Measurements from ENCODE around the gene FABP3.
A peak's percentile ranks its signal among the peaks of the same experiment; 100 is the strongest.

The FABP3 gene

DNA sequence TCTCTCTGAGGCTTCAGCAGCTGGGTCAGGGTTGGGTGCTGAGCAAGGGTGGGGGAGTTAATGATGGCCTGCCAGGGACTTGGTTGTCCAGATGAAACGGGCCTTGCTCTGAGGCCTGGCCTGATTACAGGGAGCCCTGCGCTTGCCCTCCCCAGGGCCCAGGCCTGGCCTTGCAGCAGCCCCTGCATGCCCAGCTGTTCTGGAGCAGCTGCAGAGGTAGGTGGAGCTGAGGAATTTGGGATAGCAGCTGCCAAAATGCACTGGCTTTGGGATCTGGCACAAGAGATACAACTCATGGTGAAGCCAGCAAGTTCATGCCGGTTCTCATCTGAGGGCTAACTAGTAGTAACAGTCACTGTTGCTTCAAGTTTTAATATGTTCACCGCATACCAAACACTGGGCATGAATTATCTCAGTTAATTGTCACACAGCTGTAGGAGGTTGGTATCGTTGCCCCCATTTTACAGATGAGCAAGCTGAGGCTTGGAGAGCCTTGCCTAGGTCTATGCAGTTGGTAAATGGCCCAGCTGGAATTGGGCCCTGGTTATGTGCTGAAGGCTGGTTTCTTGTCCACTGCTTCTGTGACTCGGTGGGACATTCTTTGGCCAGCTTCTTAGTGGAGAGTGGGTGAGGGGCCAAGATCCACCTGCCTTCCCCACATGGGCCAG lies 32.8 kb upstream of the FABP3 start:
- H3K4me3 ChIP-seq: no peak overlapping the region
- TF ChIP-seq EZH2 (IDR thresholded peaks at IDR 0.05) (no peak), FOXP2 (optimal IDR thresholded peaks at IDR 0.05; ENCODE audit: control extremely low read depth, extremely low read length, insufficient read depth) (no peak), POLR2AphosphoS5 (IDR thresholded peaks at IDR 0.05; ENCODE audit: borderline replicate concordance, low read depth, low read length) (no peak)
- no peak overlapping the region for H3K9ac ChIP-seq (ENCODE audit: insufficient read length)
- DNase-seq (ENCODE audit: low read depth, low spot score): no peak
- H3K9me3 ChIP-seq (ENCODE audit: low read depth, low read length): no peaks in the 10 kb centered on the region
- no peaks in the 10 kb centered on the region for H3K36me3 ChIP-seq (ENCODE audit: insufficient read depth, low read length)
- no peak overlapping the region for H3K27ac ChIP-seq

DNA sequence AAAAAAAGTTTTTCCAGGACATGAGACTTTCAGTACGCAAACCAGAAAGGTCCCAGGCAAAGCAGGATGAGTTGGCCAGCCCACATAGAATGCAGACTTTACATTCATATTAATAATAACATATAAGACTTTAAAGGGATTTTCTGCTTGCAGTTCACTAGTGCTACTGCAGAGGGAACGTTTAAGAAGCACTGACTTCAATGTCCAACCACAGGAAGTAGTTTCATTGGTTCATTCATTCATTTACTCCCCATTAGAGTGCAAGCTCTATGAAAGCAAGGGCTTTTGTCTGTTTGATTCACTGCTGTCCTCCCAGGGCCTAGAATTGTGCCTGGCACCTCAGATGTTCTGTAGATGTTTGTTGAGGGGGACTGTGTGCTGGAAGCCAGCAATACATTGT lies 28.4 kb upstream of the FABP3 start:
- Histone ChIP-seq H3K36me3 (ENCODE audit: insufficient read depth, low read length) (no peaks in the 10 kb centered on the region), H3K9ac (ENCODE audit: insufficient read length) (no peak overlapping the region), H3K4me3 (no peak overlapping the region), H3K27ac (no peak overlapping the region), H3K9me3 (ENCODE audit: low read depth, low read length) (no peaks in the 10 kb centered on the region)
- DNase-seq (ENCODE audit: low read depth, low spot score): no peak
- no peak for TF ChIP-seq EZH2 (IDR thresholded peaks at IDR 0.05)
- TF ChIP-seq POLR2AphosphoS5 (IDR thresholded peaks at IDR 0.05; ENCODE audit: borderline replicate concordance, low read depth, low read length): no peak
- no peak for TF ChIP-seq FOXP2 (optimal IDR thresholded peaks at IDR 0.05; ENCODE audit: control extremely low read depth, extremely low read length, insufficient read depth)

DNA sequence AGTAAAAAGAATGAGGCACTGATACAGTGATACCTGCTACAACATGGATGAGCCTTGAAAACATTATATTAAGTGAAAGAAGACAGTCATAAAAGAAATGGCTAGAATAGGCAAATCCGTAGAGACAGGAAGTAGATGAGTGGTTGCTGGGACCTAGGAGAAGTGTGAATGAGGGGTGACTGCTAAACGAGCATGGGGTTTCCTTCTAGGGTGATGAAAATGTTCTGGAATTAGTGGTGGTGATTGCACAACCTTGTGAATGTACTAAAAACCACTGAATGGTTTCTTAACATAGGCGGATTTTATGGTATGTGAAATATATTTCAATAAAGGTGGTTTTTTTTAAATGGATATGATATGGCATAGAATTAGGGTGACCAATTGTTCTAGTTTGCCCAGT lies 27.5 kb upstream of the FABP3 start:
- H3K27ac ChIP-seq: no peak overlapping the region
- no peak for DNase-seq (ENCODE audit: low read depth, low spot score)
- TF ChIP-seq EZH2 (IDR thresholded peaks at IDR 0.05): no peak
- no peak for TF ChIP-seq POLR2AphosphoS5 (IDR thresholded peaks at IDR 0.05; ENCODE audit: borderline replicate concordance, low read depth, low read length)
- no peak for TF ChIP-seq FOXP2 (optimal IDR thresholded peaks at IDR 0.05; ENCODE audit: control extremely low read depth, extremely low read length, insufficient read depth)

DNA sequence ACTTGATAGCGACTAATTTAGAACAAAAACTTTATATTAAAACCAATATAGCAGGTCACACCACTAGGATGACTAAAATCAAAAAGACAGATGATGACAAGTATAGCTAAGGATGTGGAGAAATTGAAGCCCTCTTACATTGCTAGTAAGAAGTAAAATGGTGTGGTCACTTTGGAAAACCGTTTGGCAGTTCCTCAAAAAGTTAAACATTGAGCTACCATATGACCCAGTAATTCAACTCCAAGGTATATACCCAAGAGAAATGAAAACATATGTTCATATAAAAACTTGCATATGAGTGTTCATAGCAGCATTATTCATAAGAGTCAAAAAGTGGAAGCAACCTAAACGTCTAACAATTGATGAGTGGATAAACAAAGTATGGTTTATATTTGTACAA lies 27.1 kb upstream of the FABP3 start:
- Histone ChIP-seq H3K36me3 (ENCODE audit: insufficient read depth, low read length) (no peaks in the 10 kb centered on the region), H3K4me3 (no peak overlapping the region), H3K27ac (no peak overlapping the region), H3K9ac (ENCODE audit: insufficient read length) (no peak overlapping the region), H3K9me3 (ENCODE audit: low read depth, low read length) (no peaks in the 10 kb centered on the region)
- no peak for DNase-seq (ENCODE audit: low read depth, low spot score)
- TF ChIP-seq POLR2AphosphoS5 (IDR thresholded peaks at IDR 0.05; ENCODE audit: borderline replicate concordance, low read depth, low read length) (no peak), EZH2 (IDR thresholded peaks at IDR 0.05) (no peak), FOXP2 (optimal IDR thresholded peaks at IDR 0.05; ENCODE audit: control extremely low read depth, extremely low read length, insufficient read depth) (no peak)

More for the DNA sequence above, 27.5 kb upstream of the FABP3 start:
- Histone ChIP-seq H3K4me3 (no peak overlapping the region), H3K9me3 (ENCODE audit: low read depth, low read length) (no peaks in the 10 kb centered on the region), H3K36me3 (ENCODE audit: insufficient read depth, low read length) (no peaks in the 10 kb centered on the region), H3K9ac (ENCODE audit: insufficient read length) (no peak overlapping the region)

DNA sequence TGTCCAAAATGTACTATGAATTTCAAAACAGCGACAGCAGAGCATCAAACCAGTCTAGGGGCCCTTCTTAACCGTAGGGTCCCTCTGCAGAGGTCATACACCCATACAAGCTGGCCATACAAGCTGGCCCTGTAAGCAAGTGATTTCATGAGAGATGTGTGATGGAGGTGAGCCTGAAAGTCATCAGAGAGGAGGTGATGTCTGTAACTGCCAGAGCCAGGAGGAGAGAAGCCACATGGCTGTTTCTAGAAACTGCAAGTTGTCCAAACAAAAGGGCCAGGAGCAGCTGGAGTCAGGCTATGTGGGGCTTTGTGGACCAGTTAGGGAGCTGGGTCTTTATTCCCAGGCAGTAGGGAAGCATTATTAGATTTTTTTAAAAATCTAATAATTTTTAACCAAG lies 25.4 kb upstream of the FABP3 start:
- no peaks in the 10 kb centered on the region for H3K9me3 ChIP-seq (ENCODE audit: low read depth, low read length)
- no peak overlapping the region for H3K27ac ChIP-seq

DNA sequence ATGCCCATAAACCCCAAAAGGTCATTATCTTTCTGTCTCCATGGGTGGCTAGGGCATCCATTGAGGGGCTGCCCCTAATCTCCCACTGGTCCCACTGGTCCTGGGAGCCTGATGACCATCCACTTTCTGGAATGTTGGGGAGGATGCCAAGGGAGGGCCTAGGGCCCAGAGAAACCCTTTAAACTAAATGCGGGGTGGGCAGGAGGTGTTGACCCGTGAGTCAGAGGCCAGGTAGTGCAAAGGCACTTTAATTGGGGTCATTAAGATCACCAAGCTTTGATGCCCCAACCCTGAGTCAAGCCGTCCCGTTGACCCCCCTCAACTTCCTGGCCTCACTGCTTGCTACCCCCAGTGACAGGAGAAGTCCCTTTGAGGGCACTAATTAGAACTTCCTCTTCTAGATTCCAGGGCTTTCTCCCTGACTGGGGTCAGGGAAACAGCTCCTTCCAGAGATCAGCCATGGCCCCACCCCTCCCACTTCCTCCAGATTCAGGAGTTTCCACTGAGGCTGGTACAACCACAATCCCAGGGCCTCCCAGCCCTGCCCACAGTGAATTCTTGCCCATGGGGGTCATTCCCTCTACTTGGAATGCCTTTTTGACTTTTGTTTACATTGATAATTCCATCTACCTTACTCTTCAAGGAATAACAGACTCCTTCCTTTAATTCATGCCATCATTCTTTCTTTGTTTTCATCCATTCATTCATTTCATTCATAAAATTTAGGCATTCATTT lies 24.7 kb upstream of the FABP3 start:
- Histone ChIP-seq H3K27ac (no peak overlapping the region), H3K36me3 (ENCODE audit: insufficient read depth, low read length) (no peaks in the 10 kb centered on the region)
- no peak for DNase-seq (ENCODE audit: low read depth, low spot score)

More for the DNA sequence above, 25.4 kb upstream of the FABP3 start:
- TF ChIP-seq POLR2AphosphoS5 (IDR thresholded peaks at IDR 0.05; ENCODE audit: borderline replicate concordance, low read depth, low read length) (no peak), EZH2 (IDR thresholded peaks at IDR 0.05) (no peak), FOXP2 (optimal IDR thresholded peaks at IDR 0.05; ENCODE audit: control extremely low read depth, extremely low read length, insufficient read depth) (no peak)
- no peak for DNase-seq (ENCODE audit: low read depth, low spot score)
- Histone ChIP-seq H3K36me3 (ENCODE audit: insufficient read depth, low read length) (no peaks in the 10 kb centered on the region), H3K4me3 (no peak overlapping the region), H3K9ac (ENCODE audit: insufficient read length) (no peak overlapping the region)

DNA sequence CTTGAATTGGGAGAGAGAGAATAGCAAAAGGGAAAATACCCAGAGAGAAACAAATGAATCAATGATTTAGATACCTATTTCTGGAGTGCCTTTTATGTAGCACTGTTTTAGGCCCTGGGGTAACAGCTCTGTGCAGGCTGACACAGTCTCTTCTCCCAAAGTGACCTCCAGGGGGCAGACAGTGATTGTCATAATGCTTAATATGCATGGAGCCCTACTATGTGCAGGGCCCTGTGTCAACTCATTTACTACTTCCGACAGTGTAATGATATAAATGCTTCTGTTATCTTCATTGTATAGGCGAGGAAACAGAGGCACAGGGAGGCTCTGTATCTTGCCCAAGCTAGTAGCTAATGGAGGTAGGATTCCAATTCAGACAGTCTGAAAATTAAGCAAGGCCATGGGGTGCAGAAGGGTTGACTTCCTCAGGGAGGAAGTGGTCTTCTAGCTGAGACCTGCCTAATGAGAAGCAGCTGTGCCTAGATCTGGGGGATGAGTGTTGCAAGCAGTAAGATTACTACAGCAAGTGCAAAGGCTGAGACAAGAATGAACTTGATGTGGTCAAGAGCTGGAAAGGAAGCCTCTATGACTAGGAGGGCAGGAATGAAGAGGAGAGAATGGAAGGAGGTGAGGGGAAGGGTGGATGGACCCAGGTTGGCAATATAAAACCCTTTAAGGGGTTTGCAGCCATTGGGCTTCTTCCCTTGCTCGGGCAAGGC lies 23.9 kb upstream of the FABP3 start:
- no peak for DNase-seq (ENCODE audit: low read depth, low spot score)
- H3K9me3 ChIP-seq (ENCODE audit: low read depth, low read length): no peaks in the 10 kb centered on the region
- H3K4me3 ChIP-seq: no peak overlapping the region
- H3K27ac ChIP-seq: no peak overlapping the region
- no peak overlapping the region for H3K9ac ChIP-seq (ENCODE audit: insufficient read length)
- no peaks in the 10 kb centered on the region for H3K36me3 ChIP-seq (ENCODE audit: insufficient read depth, low read length)
- TF ChIP-seq FOXP2 (optimal IDR thresholded peaks at IDR 0.05; ENCODE audit: control extremely low read depth, extremely low read length, insufficient read depth): no peak

More for the DNA sequence above, 24.7 kb upstream of the FABP3 start:
- Histone ChIP-seq H3K4me3 (no peak overlapping the region), H3K9ac (ENCODE audit: insufficient read length) (no peak overlapping the region), H3K9me3 (ENCODE audit: low read depth, low read length) (no peaks in the 10 kb centered on the region)
- TF ChIP-seq POLR2AphosphoS5 (IDR thresholded peaks at IDR 0.05; ENCODE audit: borderline replicate concordance, low read depth, low read length) (no peak), FOXP2 (optimal IDR thresholded peaks at IDR 0.05; ENCODE audit: control extremely low read depth, extremely low read length, insufficient read depth) (no peak), EZH2 (IDR thresholded peaks at IDR 0.05) (no peak)

DNA sequence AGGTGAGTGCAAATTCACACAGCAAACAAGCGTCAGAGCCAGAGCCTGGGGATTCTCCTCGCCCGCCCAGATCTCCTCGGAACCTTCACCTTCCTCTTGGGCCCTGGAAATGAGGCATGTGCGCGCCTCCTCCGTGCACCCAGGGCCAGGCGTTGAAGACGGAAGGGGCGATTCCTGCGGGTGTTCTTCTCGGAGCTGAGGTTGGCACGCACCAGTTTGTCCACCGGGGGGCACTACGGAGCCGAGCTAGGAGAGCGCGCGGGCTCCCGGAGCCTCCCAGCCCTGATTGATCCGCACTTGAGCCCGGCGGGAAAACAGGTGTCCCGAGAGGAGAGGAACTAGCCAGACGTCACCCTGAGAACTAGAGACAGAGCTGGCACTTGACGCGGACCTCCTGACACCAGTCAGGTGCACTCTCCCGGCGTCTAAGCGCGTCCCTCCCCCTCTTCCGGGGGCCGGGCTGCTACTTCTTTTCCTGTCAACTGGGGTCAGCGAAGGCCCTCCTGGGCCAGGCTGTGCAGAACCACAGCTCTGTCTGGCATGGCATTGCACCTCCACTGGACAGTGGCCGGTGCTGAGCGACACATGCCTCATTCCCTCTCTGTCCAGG lies 21.8 kb upstream of the FABP3 start:
- H3K9me3 ChIP-seq (ENCODE audit: low read depth, low read length): no peaks in the 10 kb centered on the region
- no peaks in the 10 kb centered on the region for H3K36me3 ChIP-seq (ENCODE audit: insufficient read depth, low read length)
- no peak for DNase-seq (ENCODE audit: low read depth, low spot score)
- no peak for TF ChIP-seq POLR2AphosphoS5 (IDR thresholded peaks at IDR 0.05; ENCODE audit: borderline replicate concordance, low read depth, low read length)
- peak overlapping the region; percentile 71 for H3K4me3 ChIP-seq
- H3K9ac ChIP-seq (ENCODE audit: insufficient read length): peak overlapping the region; percentile 29
- no peak overlapping the region for H3K27ac ChIP-seq

All from SK-N-MC (cell line).